GM12873 (cell line): ENCODE results near the gene GLRA3.

Experiments
- TF ChIP-seq, protein P1 (sequence below): IDR thresholded peaks from 2 replicates; pipeline ENCODE4 v1.5.1; 2012; ENCODE audit warnings: low read depth, mild to moderate bottlenecking, moderate library complexity, low read length, control low read depth; ENCODE audit not compliant: insufficient read depth; ENCODE audit errors: missing control alignments

The GLRA3 gene

DNA sequence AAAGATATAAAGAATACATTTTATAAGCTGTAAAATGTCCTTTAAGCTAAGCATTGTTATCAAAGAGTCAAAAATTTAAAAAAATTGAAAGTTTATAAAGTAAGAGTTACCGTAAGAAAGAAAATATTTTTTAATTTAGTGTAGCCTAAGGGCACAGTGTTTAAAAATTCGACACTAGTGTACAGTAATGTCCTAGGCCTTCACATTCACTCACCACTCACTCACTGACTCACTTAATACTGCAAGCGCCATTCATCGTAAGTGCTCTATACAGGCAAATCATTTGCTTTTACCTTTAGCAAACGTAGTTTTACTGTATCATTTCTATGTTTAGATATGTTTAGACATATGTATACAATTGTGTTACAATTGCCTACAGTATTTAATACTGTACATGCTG, 20.2 kb downstream of the GLRA3 start:
- TF ChIP-seq, protein P1, sequence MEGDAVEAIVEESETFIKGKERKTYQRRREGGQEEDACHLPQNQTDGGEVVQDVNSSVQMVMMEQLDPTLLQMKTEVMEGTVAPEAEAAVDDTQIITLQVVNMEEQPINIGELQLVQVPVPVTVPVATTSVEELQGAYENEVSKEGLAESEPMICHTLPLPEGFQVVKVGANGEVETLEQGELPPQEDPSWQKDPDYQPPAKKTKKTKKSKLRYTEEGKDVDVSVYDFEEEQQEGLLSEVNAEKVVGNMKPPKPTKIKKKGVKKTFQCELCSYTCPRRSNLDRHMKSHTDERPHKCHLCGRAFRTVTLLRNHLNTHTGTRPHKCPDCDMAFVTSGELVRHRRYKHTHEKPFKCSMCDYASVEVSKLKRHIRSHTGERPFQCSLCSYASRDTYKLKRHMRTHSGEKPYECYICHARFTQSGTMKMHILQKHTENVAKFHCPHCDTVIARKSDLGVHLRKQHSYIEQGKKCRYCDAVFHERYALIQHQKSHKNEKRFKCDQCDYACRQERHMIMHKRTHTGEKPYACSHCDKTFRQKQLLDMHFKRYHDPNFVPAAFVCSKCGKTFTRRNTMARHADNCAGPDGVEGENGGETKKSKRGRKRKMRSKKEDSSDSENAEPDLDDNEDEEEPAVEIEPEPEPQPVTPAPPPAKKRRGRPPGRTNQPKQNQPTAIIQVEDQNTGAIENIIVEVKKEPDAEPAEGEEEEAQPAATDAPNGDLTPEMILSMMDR: no peak

DNA sequence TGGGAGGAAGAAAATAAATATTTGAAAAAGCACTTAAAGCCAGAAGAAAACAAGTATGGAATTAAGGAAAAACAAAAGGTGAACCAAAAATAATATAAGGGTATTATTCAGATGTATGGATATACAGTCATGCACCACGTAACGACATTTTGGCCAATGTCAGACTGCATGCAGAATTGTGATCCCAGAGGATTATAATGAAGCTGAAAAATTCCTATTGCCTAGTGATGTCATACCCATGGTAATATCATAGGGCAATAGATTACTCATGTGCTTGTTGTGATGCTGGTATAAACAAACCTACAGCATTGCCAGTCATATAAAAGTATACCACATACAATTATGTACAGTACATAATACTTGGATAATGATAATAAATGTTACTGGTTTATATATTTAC, 20.9 kb downstream of the GLRA3 start:
- TF ChIP-seq, protein P1: no peak

DNA sequence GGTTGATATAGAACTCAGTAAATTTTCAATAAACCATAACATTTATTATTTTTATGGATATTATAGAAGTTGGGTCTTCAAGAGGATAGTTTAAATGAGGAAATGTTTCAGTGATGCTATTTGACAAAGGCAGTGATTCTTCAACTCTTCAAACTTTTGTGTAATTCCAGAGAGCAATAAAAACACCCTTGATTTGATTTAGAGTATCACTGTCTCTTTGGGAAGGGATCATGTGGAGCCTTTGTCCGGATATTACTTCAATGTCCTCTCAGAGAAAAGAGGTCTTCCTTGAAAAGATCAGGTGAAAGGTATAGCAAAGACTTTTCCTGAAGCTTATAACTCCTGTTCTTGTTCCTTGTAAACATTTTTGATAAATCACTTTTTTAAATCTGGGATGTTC, 23.3 kb downstream of the GLRA3 start:
- TF ChIP-seq, protein P1: no peak

DNA sequence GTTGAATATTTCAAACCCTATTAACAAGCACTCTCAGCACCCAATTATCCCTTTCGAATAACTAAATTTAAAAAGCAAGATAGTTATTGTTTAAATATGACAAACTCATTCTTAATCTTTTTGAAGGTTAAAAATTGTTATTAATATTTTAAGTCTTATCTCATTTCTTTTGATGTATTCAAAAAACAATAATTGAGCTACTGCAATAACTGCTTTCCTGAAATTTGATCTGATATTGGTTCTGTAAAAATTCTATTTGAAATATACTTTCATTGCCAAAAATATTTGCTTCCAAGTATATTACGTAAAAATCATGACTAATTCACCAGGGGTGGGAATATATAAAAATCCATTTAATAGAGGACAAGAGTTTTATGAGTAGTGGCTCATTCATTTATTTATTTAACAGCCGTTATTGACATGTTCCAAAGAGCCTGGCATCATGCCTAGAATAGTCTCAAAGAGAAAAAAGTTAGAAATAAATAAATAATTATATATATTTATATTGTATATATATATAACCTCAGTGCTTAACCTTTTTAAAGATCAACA, 34.4 kb downstream of the GLRA3 start:
- TF ChIP-seq, protein P1: no peak

DNA sequence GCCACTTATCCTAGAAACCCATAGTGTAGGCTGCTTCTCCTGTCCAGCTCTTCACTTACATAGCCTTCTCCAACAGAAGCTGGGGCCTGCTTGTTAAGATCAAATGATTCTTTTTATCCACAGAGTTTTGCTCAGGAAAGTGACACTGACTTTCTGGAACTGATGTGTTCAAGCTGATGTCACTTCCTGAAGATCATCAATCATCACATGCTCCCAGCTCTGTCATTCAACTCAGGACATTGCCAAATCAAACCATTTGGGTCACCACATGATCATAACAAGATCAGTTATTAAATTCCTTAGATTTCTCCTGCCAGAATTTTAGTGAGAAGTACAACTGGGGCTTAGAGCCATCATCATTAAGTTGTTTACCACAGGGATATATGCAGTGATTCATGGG, 39.4 kb downstream of the GLRA3 start:
- TF ChIP-seq, protein P1: no peak

DNA sequence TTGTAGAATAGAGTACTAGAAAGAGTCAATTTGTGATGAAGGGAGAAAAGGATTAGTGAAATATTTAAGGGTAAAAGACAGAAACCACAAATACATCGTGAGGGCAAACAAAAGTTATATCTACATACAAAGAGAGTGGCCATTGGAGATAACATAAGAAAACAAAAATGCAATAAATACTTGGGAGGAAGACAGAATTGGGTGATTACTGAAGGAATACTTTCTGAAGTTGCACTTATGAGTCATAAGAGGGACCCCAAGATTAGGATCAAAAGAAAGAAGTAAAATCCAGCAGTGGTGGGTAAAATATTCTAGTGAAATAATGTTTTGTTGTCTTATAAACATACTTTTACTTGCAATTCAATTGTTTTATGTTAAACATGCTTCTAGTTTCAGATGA, 53.7 kb downstream of the GLRA3 start:
- TF ChIP-seq, protein P1: no peak

DNA sequence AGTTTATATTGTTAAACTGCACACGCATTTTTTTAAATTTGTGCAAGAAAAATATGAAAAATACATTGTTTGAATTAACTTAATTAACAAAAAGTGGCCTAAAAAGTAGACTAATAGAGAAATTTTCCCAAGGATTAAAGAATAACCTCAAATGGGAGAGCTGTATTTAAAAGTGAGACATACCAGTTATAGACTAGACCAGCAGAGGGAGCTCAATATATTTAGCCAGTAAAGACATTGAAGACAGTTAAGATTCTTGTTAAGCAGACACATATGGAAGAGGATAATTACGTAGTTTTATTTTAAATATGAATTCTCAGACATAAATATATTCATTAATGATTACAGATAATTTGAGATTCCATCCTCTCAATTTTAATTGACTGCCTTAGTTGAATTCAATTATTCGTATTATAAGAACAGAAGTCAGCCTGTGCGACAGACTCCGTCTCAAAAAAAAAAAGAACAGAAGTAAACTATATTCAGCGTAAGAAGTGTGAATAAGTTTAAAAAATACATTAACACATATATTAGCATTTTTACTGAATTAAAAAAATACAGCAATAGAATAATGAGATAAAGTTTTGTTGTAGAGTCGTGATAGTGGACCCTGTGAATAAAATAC, 64.8 kb downstream of the GLRA3 start:
- TF ChIP-seq, protein P1: peak; percentile 37
